Measurements from ENCODE around the gene ARHGAP25.

ARHGAP25 gene

GRCh38 chr2:68857202-68857845 lies 122.7 kb downstream of the ARHGAP25 start:
- DNase-seq (ENCODE audit: insufficient read length, low spot score) (no peak), FAIRE-seq (peak; percentile 26)
- TF ChIP-seq POLR2AphosphoS5 (IDR thresholded peaks at IDR 0.05; ENCODE audit: low read depth, low read length) (no peak), SPI1 (IDR thresholded peaks at IDR 0.05; ENCODE audit: low read depth, low read length) (no peak), PAX5 (IDR thresholded peaks at IDR 0.05; ENCODE audit: insufficient read depth, low read length, severe bottlenecking) (no peak), POU2F2 (IDR thresholded peaks at IDR 0.05; ENCODE audit: low read depth, low read length) (no peak), POLR2A (IDR thresholded peaks at IDR 0.05; ENCODE audit: low read depth, low read length) (no peak), TAF1 (IDR thresholded peaks at IDR 0.05; ENCODE audit: low read depth, low read length) (no peak)

DNA sequence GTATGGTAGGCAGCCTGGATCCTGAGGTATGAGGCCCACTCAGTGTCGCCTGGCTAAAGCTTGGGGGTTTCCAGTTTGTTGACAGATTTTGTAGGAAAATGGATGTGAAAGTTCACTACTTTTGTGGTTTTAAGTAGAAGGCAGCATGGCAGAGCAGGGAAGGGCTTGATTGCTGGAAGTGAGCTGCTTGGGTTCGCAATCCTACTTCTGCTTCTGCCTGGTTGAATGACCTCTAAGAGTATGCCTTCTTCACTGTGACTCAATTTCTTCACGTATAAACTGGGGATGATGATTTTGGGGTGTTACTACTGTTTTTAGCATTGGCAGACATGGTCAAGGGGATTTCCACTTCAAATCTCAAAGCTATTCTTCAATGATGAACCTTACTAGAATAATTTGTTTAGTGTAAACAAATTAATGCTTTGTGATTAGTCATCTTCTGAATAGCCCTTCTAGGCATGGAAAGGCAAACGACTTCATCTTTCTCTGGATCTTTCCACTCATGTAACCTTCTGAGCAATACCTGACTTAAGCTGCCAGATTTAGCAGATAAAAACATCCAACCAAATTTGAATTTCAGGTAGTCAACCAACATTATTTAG lies 123.3 kb downstream of the ARHGAP25 start:
- TF ChIP-seq POLR2AphosphoS5 (IDR thresholded peaks at IDR 0.05; ENCODE audit: low read depth, low read length) (no peak), TAF1 (IDR thresholded peaks at IDR 0.05; ENCODE audit: low read depth, low read length) (no peak), SPI1 (IDR thresholded peaks at IDR 0.05; ENCODE audit: low read depth, low read length) (peak; percentile 62; the same call in 1 of the 2 replicates), PAX5 (IDR thresholded peaks at IDR 0.05; ENCODE audit: insufficient read depth, low read length, severe bottlenecking) (no peak), POU2F2 (IDR thresholded peaks at IDR 0.05; ENCODE audit: low read depth, low read length) (no peak), POLR2A (IDR thresholded peaks at IDR 0.05; ENCODE audit: low read depth, low read length) (no peak)
- DNase-seq (ENCODE audit: insufficient read length, low spot score) (no peak), FAIRE-seq (no peak)

DNA sequence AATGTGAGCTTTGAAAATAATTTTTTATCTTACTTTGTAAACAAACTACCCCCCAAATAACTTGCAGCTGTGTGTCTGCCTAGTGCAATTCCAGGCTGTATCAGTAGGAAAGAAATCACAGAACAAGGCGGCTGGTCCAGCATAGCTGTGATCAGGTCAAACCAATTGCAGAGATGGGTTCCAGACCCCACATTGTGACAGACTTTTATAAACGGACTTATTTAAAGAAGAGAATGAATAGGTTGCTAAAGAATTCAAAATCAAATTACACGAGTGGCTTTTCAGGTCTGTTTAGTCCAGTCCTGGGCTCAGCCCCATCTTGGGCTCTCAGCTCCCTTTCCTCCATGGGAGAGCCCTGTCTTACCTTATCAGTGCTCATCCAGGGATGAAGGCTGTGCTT lies 125.5 kb downstream of the ARHGAP25 start:
- TF ChIP-seq POLR2A (IDR thresholded peaks at IDR 0.05; ENCODE audit: low read depth, low read length) (no peak), POU2F2 (IDR thresholded peaks at IDR 0.05; ENCODE audit: low read depth, low read length) (no peak), POLR2AphosphoS5 (IDR thresholded peaks at IDR 0.05; ENCODE audit: low read depth, low read length) (no peak), SPI1 (IDR thresholded peaks at IDR 0.05; ENCODE audit: low read depth, low read length) (no peak), TAF1 (IDR thresholded peaks at IDR 0.05; ENCODE audit: low read depth, low read length) (no peak), PAX5 (IDR thresholded peaks at IDR 0.05; ENCODE audit: insufficient read depth, low read length, severe bottlenecking) (no peak)
- FAIRE-seq (no peak), DNase-seq (ENCODE audit: insufficient read length, low spot score) (no peak)

- no peak for DNase-seq (ENCODE audit: insufficient read length, low spot score)
- FAIRE-seq: no peak
- TF ChIP-seq TAF1 (IDR thresholded peaks at IDR 0.05; ENCODE audit: low read depth, low read length): no peak
- no peak for TF ChIP-seq POLR2AphosphoS5 (IDR thresholded peaks at IDR 0.05; ENCODE audit: low read depth, low read length)
- no peak for TF ChIP-seq POU2F2 (IDR thresholded peaks at IDR 0.05; ENCODE audit: low read depth, low read length)
- TF ChIP-seq SPI1 (IDR thresholded peaks at IDR 0.05; ENCODE audit: low read depth, low read length): no peak
- TF ChIP-seq POLR2A (IDR thresholded peaks at IDR 0.05; ENCODE audit: low read depth, low read length): no peak
- no peak for TF ChIP-seq PAX5 (IDR thresholded peaks at IDR 0.05; ENCODE audit: insufficient read depth, low read length, severe bottlenecking)
Measured at GRCh38 chr2:68861330-68861729, 126.7 kb downstream of the ARHGAP25 start.

- FAIRE-seq: no peak
- DNase-seq (ENCODE audit: insufficient read length, low spot score): no peak
- TF ChIP-seq SPI1 (IDR thresholded peaks at IDR 0.05; ENCODE audit: low read depth, low read length) (no peak), POU2F2 (IDR thresholded peaks at IDR 0.05; ENCODE audit: low read depth, low read length) (no peak), PAX5 (IDR thresholded peaks at IDR 0.05; ENCODE audit: insufficient read depth, low read length, severe bottlenecking) (no peak), POLR2AphosphoS5 (IDR thresholded peaks at IDR 0.05; ENCODE audit: low read depth, low read length) (no peak)
Measured at GRCh38 chr2:68862889-68863288, 128.3 kb downstream of the ARHGAP25 start.

GRCh38 chr2:68863996-68864395 lies 129.4 kb downstream of the ARHGAP25 start:
- no peak for FAIRE-seq
- DNase-seq (ENCODE audit: insufficient read length, low spot score): no peak
- TF ChIP-seq POLR2A (IDR thresholded peaks at IDR 0.05; ENCODE audit: low read depth, low read length): no peak
- no peak for TF ChIP-seq SPI1 (IDR thresholded peaks at IDR 0.05; ENCODE audit: low read depth, low read length)
- no peak for TF ChIP-seq POU2F2 (IDR thresholded peaks at IDR 0.05; ENCODE audit: low read depth, low read length)
- TF ChIP-seq TAF1 (IDR thresholded peaks at IDR 0.05; ENCODE audit: low read depth, low read length): no peak
- TF ChIP-seq PAX5 (IDR thresholded peaks at IDR 0.05; ENCODE audit: insufficient read depth, low read length, severe bottlenecking): no peak
- TF ChIP-seq POLR2AphosphoS5 (IDR thresholded peaks at IDR 0.05; ENCODE audit: low read depth, low read length): no peak

GRCh38 chr2:68865108-68865507 lies 130.5 kb downstream of the ARHGAP25 start:
- no peak for TF ChIP-seq POLR2A (IDR thresholded peaks at IDR 0.05; ENCODE audit: low read depth, low read length)
- TF ChIP-seq POU2F2 (IDR thresholded peaks at IDR 0.05; ENCODE audit: low read depth, low read length): no peak
- TF ChIP-seq PAX5 (IDR thresholded peaks at IDR 0.05; ENCODE audit: insufficient read depth, low read length, severe bottlenecking): no peak
- no peak for TF ChIP-seq TAF1 (IDR thresholded peaks at IDR 0.05; ENCODE audit: low read depth, low read length)
- no peak for TF ChIP-seq SPI1 (IDR thresholded peaks at IDR 0.05; ENCODE audit: low read depth, low read length)
- no peak for TF ChIP-seq POLR2AphosphoS5 (IDR thresholded peaks at IDR 0.05; ENCODE audit: low read depth, low read length)
- DNase-seq (ENCODE audit: insufficient read length, low spot score) (no peak), FAIRE-seq (no peak)

- DNase-seq (ENCODE audit: insufficient read length, low spot score) (no peak), FAIRE-seq (no peak)
- TF ChIP-seq TAF1 (IDR thresholded peaks at IDR 0.05; ENCODE audit: low read depth, low read length) (no peak), POU2F2 (IDR thresholded peaks at IDR 0.05; ENCODE audit: low read depth, low read length) (no peak), POLR2AphosphoS5 (IDR thresholded peaks at IDR 0.05; ENCODE audit: low read depth, low read length) (no peak), POLR2A (IDR thresholded peaks at IDR 0.05; ENCODE audit: low read depth, low read length) (no peak), SPI1 (IDR thresholded peaks at IDR 0.05; ENCODE audit: low read depth, low read length) (no peak), PAX5 (IDR thresholded peaks at IDR 0.05; ENCODE audit: insufficient read depth, low read length, severe bottlenecking) (no peak)
Measured at GRCh38 chr2:68870215-68870614, 135.6 kb downstream of the ARHGAP25 start.

- DNase-seq (ENCODE audit: insufficient read length, low spot score): no peak
- TF ChIP-seq POU2F2 (IDR thresholded peaks at IDR 0.05; ENCODE audit: low read depth, low read length): no peak
- TF ChIP-seq PAX5 (IDR thresholded peaks at IDR 0.05; ENCODE audit: insufficient read depth, low read length, severe bottlenecking): no peak
- no peak for TF ChIP-seq SPI1 (IDR thresholded peaks at IDR 0.05; ENCODE audit: low read depth, low read length)
- no peak for TF ChIP-seq POLR2A (IDR thresholded peaks at IDR 0.05; ENCODE audit: low read depth, low read length)
- no peak for TF ChIP-seq POLR2AphosphoS5 (IDR thresholded peaks at IDR 0.05; ENCODE audit: low read depth, low read length)
- no peak for TF ChIP-seq TAF1 (IDR thresholded peaks at IDR 0.05; ENCODE audit: low read depth, low read length)
- FAIRE-seq: no peak
Measured at GRCh38 chr2:68871159-68871764, 136.7 kb downstream of the ARHGAP25 start, which contains the start of gene BMP10. Gene BMP10, minus strand, starts transcription at chr2:68871397. Its CDS starts 39 bp downstream, at chr2:68871358.

All from GM12891 (cell line).